ENCODE data around the gene DLG4. TPM values are rescaled to one million over a fixed set of nuclear protein-coding genes. Genes with fewer than 3 reads are reported as not detected.

DLG4 gene
- total RNA-seq, 1 donor from 2014 or later = 44.3 TPM

GRCh38 chr17:7222093-7222971 lies 2.7 kb upstream of the DLG4 start:
- Mint-ChIP-seq H3K4me3 (ENCODE audit: unreplicated experiment) (peak overlapping the region; percentile 95), H3K4me1 (ENCODE audit: unreplicated experiment) (peaks cover 32% of the 10 kb centered on the region), H3K27ac (ENCODE audit: unreplicated experiment) (peak overlapping the region; percentile 36), H3K27me3 (ENCODE audit: unreplicated experiment) (peaks cover 37% of the 10 kb centered on the region), H3K9me3 (ENCODE audit: unreplicated experiment) (no peaks in the 10 kb centered on the region), H3K36me3 (ENCODE audit: low read depth, unreplicated experiment) (peaks cover 21% of the 10 kb centered on the region)
- no peak for TF ChIP-seq CTCF (IDR thresholded peaks at IDR 0.05; ENCODE audit: unreplicated experiment)
- DNase-seq (ENCODE audit: low spot score) = no peak

- Mint-ChIP-seq H3K36me3 (ENCODE audit: low read depth, unreplicated experiment) (peaks cover 21% of the 10 kb centered on the region), H3K27ac (ENCODE audit: unreplicated experiment) (peak overlapping the region; percentile 36), H3K9me3 (ENCODE audit: unreplicated experiment) (no peaks in the 10 kb centered on the region), H3K4me3 (ENCODE audit: unreplicated experiment) (peak overlapping the region; percentile 95), H3K4me1 (ENCODE audit: unreplicated experiment) (peaks cover 36% of the 10 kb centered on the region), H3K27me3 (ENCODE audit: unreplicated experiment) (peaks cover 37% of the 10 kb centered on the region)
- TF ChIP-seq CTCF (IDR thresholded peaks at IDR 0.05; ENCODE audit: unreplicated experiment) = no peak
- DNase-seq (ENCODE audit: low spot score) = no peak
Measured at GRCh38 chr17:7221278-7222092, 1.8 kb upstream of the DLG4 start.

DNA sequence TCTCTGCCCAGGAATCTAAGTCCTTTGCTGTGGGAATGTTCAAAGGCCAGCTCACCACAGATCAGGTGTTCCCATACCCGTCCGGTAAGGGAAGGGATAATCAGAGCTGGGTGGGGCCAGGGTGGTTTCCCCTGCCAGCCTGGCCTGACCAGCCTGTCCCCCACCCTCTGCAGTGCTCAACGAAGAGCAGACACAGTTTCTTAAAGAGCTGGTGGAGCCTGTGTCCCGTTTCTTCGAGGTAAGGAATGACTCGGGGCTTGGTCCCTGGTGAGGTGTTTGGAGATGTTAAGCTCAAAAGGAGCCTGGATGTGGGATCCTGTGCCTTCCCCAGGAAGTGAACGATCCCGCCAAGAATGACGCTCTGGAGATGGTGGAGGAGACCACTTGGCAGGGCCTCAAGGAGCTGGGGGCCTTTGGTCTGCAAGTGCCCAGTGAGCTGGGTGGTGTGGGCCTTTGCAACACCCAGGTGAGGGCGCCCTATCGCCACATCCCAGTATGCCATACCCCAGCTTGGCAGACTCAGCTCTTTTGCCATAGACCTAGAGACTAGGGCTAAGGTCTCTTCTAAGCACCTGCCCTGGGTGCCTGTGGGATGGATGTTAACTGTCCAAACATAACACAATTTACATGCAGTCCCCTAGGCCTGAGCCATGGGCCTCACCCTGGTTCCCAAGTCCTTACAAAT lies 1.1 kb upstream of the DLG4 start:
- peak; percentile 47 for DNase-seq (ENCODE audit: low spot score)

GRCh38 chr17:7219229-7219811 lies 316 bp downstream of the DLG4 start:
- TF ChIP-seq CTCF (IDR thresholded peaks at IDR 0.05; ENCODE audit: unreplicated experiment) = no peak
- H3K27me3 Mint-ChIP-seq (ENCODE audit: unreplicated experiment) = peaks cover 43% of the 10 kb centered on the region
- H3K36me3 Mint-ChIP-seq (ENCODE audit: low read depth, unreplicated experiment) = peaks cover 18% of the 10 kb centered on the region
- no peaks in the 10 kb centered on the region for H3K9me3 Mint-ChIP-seq (ENCODE audit: unreplicated experiment)
- H3K4me3 Mint-ChIP-seq (ENCODE audit: unreplicated experiment) = peak overlapping the region; percentile 95
- H3K4me1 Mint-ChIP-seq (ENCODE audit: unreplicated experiment) = peaks cover 51% of the 10 kb centered on the region
- peak overlapping the region; percentile 74 for H3K27ac Mint-ChIP-seq (ENCODE audit: unreplicated experiment)
- DNase-seq (ENCODE audit: low spot score) = no peak

More for the DNA sequence above, 1.1 kb upstream of the DLG4 start:
- H3K27me3 Mint-ChIP-seq (ENCODE audit: unreplicated experiment) = peaks cover 41% of the 10 kb centered on the region
- peaks cover 21% of the 10 kb centered on the region for H3K36me3 Mint-ChIP-seq (ENCODE audit: low read depth, unreplicated experiment)
- no peaks in the 10 kb centered on the region for H3K9me3 Mint-ChIP-seq (ENCODE audit: unreplicated experiment)
- H3K4me1 Mint-ChIP-seq (ENCODE audit: unreplicated experiment) = peaks cover 43% of the 10 kb centered on the region
- H3K27ac Mint-ChIP-seq (ENCODE audit: unreplicated experiment) = peak overlapping the region; percentile 74
- no peak for TF ChIP-seq CTCF (IDR thresholded peaks at IDR 0.05; ENCODE audit: unreplicated experiment)
- H3K4me3 Mint-ChIP-seq (ENCODE audit: unreplicated experiment) = peak overlapping the region; percentile 95
